GDM1 (cell line): ENCODE measurements around the gene GRK7.
A peak's percentile ranks its signal among the peaks of the same experiment; 100 is the strongest.
"Not testable (repeated sequence)": the region's sequence is repeated elsewhere in the genome, so short reads cannot be mapped to it uniquely, and the experiment has no call there.

ENCODE experiments used
- DNase-seq: peaks from one replicate; lab custom pipeline; 2025; lab: John Stamatoyannopoulos, UW

The GRK7 gene

DNA sequence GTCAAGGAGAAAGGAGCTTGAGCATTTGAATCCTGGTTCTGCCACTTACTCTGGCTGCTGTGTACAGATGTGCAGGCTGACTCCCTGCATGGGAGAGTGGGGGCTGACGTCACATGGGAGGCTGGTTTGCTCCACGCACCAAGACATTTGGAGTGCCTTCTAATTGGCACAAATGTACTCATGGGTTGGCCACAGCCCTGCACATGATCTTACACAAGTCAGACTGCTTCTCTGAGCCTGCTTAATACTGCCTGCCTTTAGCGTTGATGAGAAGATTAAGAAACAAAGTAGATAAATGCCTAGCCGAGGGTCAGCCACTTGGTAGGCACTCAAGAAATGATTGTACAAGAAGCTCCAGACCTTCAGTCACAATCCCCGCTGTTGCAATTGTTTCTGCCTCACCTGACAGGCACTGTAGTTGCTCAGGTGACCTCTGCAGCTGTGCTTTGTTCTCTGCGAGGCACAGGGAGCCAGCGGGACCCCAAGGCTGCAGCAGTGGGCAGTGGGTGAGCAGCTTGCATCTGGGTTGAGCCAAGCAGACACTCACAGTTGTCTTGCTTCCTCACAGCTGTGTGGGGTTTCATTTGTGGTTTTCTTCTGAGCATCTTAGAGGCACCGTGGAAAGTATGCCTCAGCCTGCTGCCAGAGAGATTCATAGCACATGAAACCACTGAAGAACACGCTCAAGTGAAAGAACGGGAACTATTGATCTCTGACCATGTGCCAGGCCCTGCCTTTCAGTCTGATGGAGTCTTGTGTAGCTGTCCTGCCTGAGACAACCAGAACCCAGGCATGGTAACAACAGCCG lies 33.1 kb downstream of the GRK7 start:
- DNase-seq: peak; percentile 82

DNA sequence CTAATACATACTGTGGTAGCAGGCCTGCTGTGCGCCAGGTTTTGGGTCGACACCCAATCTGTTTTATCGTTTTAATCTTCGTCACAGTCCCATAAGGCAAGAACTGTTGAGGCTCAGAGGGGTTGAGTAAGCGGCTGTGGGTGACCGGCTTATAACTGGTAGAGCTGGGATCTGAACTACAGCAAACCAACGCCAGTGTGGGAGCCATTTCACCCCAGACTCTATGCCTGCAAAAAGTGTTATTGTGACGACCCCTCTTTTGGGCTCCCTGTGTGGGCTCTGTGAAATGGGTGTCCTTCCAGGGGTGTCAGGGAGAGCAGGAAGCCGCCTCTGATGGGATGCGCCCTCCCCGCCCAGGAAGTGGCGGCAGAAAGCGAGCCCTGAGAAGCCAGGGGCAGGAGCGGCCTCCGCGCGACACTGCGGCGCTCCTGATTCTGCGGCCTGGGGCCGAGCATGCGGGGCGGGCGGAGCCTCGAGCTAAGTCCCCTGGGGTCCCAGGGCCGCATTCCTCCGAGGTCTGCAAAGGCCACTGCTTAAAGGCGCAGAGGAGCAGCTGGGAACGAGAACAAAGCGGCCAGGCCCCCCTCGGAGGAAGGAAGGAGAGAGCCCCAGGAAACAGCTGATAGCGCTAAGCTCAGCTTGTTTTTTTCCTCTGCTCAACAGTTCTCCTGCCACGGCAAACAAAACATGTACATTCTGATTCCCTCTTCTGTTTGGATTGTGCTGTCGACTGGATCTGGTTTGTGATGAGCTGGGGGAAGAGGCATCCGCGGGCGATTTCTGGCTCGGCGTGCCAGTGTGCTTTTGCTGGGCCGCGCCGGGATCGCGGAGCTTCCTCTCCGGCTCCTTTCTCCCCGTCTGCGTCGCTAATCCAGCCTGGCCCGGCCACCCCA lies 33.9 kb downstream of the GRK7 start:
- peak; percentile 78 for DNase-seq

DNA sequence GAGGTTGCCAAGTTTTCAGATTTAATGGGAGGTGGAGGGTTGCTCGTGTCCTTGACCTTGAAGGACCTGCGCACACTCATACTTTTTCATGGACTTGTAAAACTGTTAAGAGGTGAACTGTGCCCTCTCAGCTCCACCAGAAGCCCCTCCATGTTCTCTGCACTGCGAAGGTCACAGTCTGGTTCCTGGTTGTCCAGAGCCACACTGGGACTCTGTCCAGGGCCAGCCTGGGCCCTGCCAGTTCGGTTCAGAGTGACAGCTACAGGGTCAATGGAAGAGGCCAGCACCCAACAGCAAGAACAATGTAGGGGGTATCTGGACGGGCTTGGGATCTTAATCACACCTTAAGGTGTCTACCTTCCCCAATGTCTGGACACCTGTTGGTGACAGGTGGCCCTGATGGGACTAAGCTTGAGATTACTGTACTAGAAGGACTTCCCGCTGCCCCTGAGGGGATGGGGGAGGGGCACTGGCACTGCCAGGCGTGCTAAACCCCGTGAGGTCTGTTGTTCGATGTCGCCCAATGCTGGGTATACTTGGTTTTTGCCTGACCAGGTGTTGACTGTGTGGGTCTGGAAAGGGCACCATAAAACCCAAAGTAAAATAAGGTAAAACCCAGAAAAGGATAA lies 34.7 kb downstream of the GRK7 start:
- DNase-seq: no peak

DNA sequence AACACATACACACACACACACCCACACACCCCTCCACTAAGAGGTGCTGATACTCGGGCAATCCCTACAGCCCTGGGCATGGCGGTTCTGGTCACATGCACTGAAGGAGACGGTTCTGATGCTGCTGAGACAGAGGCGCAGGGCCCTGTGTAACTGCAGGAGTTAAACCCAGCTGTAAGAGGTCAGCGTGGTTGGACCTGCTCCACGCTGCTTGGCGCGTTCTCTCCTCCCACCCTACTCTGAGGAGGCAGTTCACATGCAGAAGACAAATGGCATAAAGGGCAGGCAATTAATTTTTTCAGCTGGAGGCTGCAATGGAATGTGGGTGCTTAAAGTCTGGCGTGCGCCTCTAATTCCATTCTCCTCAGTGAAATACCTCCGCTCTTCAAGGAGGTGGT lies 35.2 kb downstream of the GRK7 start:
- DNase-seq: no peak

DNA sequence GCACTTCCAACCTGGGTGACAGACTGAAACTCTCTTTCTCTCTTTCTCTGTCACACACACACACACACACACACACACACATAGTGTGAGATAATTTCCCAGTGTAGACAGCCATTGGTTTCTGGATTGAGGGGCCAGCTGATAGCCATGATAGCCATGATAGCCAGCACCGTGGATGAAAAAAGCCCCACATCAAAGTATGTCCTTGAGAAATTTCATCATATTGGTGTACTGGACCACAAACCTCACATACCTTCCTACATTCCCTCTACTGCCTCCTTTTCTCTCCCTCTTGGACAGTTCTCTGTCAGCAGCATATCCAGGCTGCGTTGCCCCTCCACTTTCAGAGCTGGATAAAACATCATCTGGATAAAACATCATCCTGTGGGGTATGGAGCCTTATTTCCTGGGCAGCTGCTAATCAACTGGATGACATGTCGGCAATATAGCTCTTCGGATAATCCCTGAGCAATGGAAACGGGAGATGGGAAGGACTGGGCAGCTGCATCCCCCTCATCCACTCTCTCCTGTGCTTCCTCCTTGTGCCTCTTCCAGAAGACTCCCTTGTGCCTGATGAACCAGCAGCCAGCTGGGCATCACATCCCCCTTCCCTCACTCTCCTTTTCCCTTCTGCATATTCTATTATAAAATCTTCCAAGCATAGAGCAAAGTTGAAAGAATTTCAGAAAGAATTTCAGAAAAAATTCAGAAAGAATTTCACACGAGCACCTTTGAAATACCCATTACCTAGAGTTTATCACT lies 39.3 kb downstream of the GRK7 start:
- no peak for DNase-seq

DNA sequence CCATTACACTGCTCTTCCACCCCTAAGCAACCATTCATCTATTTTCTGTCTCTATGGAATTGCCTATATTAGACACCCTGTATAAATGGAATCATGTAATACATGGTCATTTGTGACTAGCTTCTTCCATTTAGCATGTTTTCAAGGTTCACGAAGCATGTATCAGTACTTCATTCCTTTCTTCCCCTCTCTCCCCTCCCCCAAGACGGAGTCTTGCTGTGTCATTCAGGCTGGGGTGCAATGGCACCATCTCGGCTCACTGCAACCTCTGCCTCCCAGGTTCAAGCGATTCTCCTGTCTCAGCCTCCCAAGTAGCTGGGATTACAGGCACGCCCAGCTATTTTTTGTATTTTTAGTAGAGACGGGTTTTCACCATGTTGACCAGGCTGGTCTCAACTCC lies 40.3 kb downstream of the GRK7 start:
- not testable (repeated sequence) for DNase-seq

DNA sequence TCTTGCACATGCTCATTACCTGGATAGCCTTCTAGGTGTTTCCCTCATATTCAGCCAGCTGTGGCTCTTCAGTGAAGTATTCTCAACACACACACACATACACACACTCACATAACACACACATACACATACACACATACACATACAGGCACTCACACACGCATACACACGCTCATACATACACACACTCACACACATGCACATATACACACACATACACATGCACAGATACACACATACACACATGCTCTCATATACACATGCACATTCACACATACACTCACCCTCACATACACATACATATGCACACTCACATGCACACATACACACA lies 41.2 kb downstream of the GRK7 start:
- DNase-seq: no peak

DNA sequence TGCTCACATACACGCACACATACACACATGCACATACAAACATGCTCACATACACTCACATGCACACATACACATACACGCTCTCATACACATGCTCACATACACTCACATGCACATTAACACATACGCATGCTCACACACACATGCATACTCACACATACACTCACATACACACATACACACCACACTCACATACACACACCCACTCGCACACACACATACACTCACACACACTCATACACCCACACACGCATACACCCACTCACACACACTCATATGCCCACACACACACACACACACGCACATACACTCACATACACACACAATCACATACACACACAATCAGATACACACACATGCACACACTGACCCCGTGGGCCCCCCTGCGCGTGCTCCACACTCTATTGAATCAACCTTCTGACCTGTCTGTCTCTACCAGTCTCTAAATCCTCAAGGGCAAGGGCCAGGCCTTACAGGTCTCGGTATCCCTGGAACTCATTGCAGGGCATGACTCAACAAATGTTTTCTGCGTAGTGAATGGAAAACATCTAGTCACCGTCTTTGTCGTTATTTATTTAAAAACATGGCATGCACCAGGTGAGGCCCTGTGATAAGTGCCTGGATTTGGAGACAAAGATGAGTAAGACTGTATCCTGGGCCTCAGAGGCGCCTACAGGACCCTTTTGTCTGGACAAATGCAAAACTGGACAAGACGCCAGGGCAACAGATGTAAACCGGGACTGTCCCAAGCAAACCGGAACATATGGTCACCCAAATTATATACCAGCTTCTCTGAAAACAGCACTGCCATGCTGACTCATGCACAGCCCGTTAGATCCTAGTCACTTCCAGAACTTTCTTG lies 41.8 kb downstream of the GRK7 start:
- no peak for DNase-seq

DNA sequence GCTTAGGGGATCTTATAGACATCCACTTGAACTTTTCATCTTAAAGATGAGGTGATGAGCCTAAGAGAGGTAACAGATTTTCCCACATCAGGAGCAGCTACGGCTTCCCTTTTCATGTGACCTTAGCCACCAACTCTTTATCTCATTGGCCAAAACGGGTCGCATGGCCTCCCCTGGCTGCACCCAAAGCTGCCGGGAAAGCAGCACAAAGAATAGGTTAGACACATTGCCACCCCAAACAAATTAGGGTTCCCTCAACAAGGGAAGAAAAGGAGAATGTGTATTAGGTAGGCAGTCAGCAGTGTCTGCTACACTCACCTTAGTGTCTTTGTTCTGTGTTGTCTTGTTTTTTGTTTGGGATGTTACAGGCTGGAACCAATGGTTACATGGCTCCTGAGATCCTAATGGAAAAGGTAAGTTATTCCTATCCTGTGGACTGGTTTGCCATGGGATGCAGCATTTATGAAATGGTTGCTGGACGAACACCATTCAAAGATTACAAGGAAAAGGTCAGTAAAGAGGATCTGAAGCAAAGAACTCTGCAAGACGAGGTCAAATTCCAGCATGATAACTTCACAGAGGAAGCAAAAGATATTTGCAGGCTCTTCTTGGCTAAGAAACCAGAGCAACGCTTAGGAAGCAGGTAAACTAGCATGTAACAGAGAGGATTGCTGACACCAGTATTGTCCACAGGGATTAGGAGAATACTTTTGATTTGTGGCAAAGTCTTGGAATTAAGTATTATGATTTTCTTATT lies 44.2 kb downstream of the GRK7 start:
- DNase-seq: no peak

DNA sequence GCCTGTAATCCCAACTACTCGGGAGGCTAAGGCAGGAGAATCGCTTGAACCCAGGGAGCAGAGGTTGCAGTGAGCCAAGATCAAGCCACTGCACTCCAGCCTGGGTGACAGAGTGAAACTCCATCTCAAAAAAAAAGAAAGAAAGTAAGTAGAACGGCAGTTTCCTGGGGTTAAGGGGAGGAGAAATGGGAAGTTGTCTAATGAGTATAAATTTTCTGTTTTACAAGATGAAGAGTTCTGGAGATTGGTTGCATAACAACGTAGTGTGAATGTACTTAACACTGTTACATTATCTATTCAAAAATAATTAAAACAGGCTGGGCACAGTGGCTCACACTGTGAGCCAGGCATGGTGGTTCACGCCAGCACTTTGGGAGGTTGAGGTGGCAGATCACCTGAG lies 45.4 kb downstream of the GRK7 start:
- DNase-seq: no peak

DNA sequence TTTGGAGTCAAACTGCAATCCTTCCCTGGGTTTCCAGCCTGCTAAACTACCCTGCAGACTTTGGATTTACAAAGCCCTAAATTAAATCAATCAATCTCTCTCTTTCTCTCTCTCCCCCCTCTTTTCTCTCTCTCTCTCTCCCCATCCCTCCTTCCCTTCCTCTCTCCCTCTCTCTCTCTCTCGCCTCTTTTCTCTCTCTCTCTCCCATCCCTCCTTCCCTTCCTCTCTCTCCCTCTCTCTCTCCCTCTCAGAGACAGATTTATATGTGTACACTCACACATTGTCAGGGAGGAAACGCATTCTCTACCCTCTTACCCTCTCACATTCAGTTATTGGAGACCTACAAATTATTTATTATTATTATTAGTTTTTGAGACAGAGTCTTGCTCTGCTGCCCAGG lies 47.0 kb downstream of the GRK7 start:
- no peak for DNase-seq

DNA sequence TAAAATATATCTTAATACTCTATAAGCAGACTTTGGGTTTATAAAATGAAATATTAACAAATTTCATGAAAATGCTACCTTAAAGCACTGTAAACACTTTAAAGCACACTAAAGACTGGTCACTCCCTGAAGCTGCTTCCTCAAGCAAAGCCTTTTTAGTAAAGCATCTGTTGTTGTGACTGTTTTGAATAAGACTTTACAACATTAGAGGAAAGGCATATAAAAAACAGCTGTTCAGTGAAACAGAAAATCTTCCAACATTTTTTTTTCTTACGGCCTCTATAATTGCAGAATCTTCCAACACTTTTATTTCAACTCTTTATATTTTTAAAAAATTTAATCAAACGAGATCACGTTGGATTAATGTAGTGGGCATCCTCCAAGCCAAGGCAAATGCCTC lies 48.1 kb downstream of the GRK7 start:
- DNase-seq: no peak

DNA sequence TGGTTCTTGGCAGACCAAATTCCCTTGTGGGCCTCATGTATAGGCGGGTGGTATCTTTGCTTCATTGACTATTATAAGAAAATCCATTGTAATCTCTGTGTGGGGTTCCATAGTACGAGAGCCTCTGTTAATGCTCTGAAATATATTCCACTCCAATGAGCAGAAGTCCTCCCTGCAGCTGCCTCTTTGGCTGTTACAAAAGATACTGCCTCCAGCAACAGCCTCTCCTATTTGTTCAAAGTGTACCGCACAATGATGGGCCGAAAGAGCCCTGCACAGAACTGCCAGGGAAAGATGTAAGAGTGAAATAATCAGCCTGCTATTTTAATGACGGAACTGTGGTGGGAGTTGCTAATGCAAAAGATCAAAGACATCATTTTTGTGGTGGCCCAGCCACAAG lies 48.9 kb downstream of the GRK7 start:
- DNase-seq: no peak

DNA sequence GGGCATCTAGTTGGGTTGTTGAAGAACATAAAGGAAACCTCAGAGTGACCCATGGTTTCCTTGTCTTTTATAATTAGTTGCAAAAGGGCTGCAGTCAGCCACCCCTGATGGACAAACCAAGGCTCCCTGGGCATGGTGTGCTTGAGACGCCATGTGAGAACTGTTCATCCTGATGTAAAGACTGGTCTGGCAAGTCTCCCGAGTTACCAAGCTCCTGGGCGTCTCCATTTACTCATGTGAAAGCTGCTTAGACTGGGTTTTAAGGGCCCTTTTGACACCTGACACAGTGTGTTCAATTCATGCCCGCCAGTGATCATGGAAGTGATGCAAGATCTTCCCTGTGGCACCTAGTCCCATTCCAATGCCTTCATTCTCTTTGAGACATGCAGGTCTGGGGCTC lies 49.4 kb downstream of the GRK7 start:
- no peak for DNase-seq
